ENCODE results near the gene SRBD1.

DNA sequence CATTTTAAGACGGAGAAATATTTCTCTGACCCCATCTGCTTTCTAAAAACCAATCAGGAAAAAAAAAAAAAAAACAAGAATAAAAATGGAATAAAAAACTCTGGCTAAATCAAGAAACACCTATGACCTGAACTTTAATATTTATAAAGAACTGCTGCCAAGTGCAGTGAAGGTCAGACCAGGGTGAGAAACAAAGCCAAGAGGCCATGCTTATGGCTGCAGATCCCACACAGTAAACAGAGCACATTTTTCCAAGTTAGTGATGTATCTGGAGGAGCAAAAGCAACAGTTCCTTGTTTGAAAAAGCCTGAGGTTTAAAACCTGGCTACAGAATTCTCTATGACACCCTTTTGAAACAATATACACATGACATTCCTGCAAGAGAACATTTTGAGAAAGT, 242.3 kb downstream of the SRBD1 start:
- TF ChIP-seq, protein P1, sequence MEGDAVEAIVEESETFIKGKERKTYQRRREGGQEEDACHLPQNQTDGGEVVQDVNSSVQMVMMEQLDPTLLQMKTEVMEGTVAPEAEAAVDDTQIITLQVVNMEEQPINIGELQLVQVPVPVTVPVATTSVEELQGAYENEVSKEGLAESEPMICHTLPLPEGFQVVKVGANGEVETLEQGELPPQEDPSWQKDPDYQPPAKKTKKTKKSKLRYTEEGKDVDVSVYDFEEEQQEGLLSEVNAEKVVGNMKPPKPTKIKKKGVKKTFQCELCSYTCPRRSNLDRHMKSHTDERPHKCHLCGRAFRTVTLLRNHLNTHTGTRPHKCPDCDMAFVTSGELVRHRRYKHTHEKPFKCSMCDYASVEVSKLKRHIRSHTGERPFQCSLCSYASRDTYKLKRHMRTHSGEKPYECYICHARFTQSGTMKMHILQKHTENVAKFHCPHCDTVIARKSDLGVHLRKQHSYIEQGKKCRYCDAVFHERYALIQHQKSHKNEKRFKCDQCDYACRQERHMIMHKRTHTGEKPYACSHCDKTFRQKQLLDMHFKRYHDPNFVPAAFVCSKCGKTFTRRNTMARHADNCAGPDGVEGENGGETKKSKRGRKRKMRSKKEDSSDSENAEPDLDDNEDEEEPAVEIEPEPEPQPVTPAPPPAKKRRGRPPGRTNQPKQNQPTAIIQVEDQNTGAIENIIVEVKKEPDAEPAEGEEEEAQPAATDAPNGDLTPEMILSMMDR (conservative IDR thresholded peaks at IDR 0.05 in 1 of 2, IDR thresholded peaks at IDR 0.05 in 1 of 2; ENCODE audit: extremely low read depth in 1 of 2, insufficient read depth in 1 of 2, low read depth in 1 of 2, low read length in 2 of 2): no peak
- no peak for TF ChIP-seq EZH2 (IDR thresholded peaks at IDR 0.05; ENCODE audit: borderline replicate concordance, low read length)
